ENCODE results near the gene PPP1R37. TPM values are rescaled to one million over a fixed set of nuclear protein-coding genes. Genes with fewer than 3 reads are reported as not detected.

The PPP1R37 gene
- total and polyA plus RNA-seq, 2 of the 13 experiments (the other 11 are each of a cell fraction or from before 2014, with no cell fraction given), result 9.0 to 14.3 TPM

DNA sequence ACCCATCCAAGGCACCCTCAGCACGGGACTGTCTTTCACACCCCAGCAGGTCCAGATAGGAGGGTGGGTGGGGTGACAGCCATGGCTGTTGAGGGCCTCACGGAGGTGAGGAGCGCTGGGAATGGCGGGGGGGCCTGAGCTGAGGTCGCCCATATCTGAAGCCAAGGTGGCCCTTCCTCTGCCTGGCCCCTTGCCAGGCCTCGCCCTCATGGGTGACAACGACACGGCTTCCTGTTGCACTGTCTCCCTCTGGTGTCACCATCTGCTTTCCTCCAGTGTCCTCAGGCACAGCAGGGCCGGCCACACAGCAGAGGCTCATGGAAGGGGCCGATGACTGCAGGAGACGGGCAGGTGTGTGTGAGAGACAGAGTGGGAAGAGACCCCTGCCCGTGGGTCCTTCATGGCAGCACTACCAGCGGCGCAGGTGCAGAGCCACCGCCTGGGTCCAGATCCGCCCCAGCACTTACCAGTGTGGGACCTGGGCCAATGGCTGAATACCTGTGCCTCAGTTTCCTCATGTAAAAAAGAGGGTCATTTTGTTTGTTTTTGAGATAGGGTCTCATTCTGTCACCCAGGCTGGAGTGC lies 75.9 kb downstream of the PPP1R37 start:
- in situ Hi-C loops (cut with HindIII; ENCODE audit: extremely low pct_ligation_motif_present, low pct_unique_long_range_greater_than_20kb), result no loop called here
- intact Hi-C loops (cut with micrococcal nuclease; ENCODE audit: unreplicated experiment), result no loop called here
- H3K4me2 ChIP-seq (ENCODE audit: low read depth, low read length), result peak overlapping the region; percentile 65
- H3K4me1 ChIP-seq (ENCODE audit: insufficient read depth, low read length), result peaks cover 97% of the 10 kb centered on the region
- ATAC-seq, result peak; percentile 32
- DNase-seq (ENCODE audit: low spot score), result peak; percentile 70
- H3K27ac ChIP-seq (ENCODE audit: extremely low read length, insufficient read depth, low read length), result peak overlapping the region; percentile 21
- POLR2A ChIA-PET, result interaction anchor here (1.0 to 4.0 kb wide), 3 partner anchors 10 to 14 kb away, joined by 3 to 29 read pairs (median 5); partner anchors contain the start of genes BLOC1S3 and TRAPPC6A
- no TSS peak for BruUV-seq (replicated peaks)
- no peaks in the 10 kb centered on the region for H3K79me2 ChIP-seq (ENCODE audit: insufficient read depth, low read length)
- no peaks in the 10 kb centered on the region for H4K20me1 ChIP-seq (ENCODE audit: insufficient read depth, low read length)
- peak; percentile 28 for FAIRE-seq
- WGBS (ENCODE audit: low lambda C conversion rate), result 61% methylated on average over 10 of the region's 16 CpGs
- peak overlapping the region in 2 of 3 experiments; percentile 3 to 40; a peak in 1 of 6 replicates for H3K4me3 ChIP-seq (replicated peaks in 1 of 3; ENCODE audit: insufficient read depth in 1 of 3, low read depth in 2 of 3, low read length in 3 of 3)
- CTCF ChIA-PET (ENCODE audit: low intra/inter-chr PET ratio, low total read pairs), result no interaction called here
- H2AFZ ChIP-seq (ENCODE audit: low read length), result no peak overlapping the region
- H3K27me3 ChIP-seq (ENCODE audit: control insufficient read depth in 1 of 2, insufficient read depth in 2 of 2, low read length in 2 of 2), result no peaks in the 10 kb centered on the region
- no peaks in the 10 kb centered on the region for H3K36me3 ChIP-seq (replicated peaks in 1 of 2; ENCODE audit: control insufficient read depth in 1 of 2, insufficient read depth in 2 of 2, low read length in 2 of 2)
- H3K9ac ChIP-seq (ENCODE audit: insufficient read depth, low read depth, low read length), result no peak overlapping the region
- no peaks in the 10 kb centered on the region for H3K9me3 ChIP-seq (ENCODE audit: low read length)
- TF ChIP-seq GATAD1 (CRISPR knock-in tag; IDR thresholded peaks at IDR 0.05), result 0 out of 2 replicates have a peak, but pooled peaks have one; percentile 16
- peak; percentile 11; the same call in 1 of the 2 replicates for TF ChIP-seq SOX5 (CRISPR knock-in tag; IDR thresholded peaks at IDR 0.05; ENCODE audit: borderline replicate concordance)
- TF ChIP-seq, protein P1, sequence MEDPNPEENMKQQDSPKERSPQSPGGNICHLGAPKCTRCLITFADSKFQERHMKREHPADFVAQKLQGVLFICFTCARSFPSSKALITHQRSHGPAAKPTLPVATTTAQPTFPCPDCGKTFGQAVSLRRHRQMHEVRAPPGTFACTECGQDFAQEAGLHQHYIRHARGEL (CRISPR knock-in tag; IDR thresholded peaks at IDR 0.05), result peak; percentile 87
- TF ChIP-seq, protein P2, sequence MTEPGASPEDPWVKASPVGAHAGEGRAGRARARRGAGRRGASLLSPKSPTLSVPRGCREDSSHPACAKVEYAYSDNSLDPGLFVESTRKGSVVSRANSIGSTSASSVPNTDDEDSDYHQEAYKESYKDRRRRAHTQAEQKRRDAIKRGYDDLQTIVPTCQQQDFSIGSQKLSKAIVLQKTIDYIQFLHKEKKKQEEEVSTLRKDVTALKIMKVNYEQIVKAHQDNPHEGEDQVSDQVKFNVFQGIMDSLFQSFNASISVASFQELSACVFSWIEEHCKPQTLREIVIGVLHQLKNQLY (CRISPR knock-in tag; IDR thresholded peaks at IDR 0.05), result no peak
- no peak for TF ChIP-seq JDP2 (CRISPR knock-in tag; IDR thresholded peaks at IDR 0.05; ENCODE audit: borderline replicate concordance)
- TF ChIP-seq ZNF660 (CRISPR knock-in tag; IDR thresholded peaks at IDR 0.05; ENCODE audit: borderline replicate concordance, low read depth), result no peak
- peak; percentile 69 for TF ChIP-seq GABPB1 (CRISPR knock-in tag; IDR thresholded peaks at IDR 0.05)
- no peak for TF ChIP-seq ZMYM3 (CRISPR knock-in tag; IDR thresholded peaks at IDR 0.05)
- TF ChIP-seq ZNF772 (CRISPR knock-in tag; IDR thresholded peaks at IDR 0.05), result 0 out of 2 replicates have a peak, but pooled peaks have one; percentile 32
- TF ChIP-seq, protein P3, sequence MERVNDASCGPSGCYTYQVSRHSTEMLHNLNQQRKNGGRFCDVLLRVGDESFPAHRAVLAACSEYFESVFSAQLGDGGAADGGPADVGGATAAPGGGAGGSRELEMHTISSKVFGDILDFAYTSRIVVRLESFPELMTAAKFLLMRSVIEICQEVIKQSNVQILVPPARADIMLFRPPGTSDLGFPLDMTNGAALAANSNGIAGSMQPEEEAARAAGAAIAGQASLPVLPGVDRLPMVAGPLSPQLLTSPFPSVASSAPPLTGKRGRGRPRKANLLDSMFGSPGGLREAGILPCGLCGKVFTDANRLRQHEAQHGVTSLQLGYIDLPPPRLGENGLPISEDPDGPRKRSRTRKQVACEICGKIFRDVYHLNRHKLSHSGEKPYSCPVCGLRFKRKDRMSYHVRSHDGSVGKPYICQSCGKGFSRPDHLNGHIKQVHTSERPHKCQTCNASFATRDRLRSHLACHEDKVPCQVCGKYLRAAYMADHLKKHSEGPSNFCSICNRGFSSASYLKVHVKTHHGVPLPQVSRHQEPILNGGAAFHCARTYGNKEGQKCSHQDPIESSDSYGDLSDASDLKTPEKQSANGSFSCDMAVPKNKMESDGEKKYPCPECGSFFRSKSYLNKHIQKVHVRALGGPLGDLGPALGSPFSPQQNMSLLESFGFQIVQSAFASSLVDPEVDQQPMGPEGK (CRISPR knock-in tag; IDR thresholded peaks at IDR 0.05), result peak; percentile 69
- TF ChIP-seq, protein P4, sequence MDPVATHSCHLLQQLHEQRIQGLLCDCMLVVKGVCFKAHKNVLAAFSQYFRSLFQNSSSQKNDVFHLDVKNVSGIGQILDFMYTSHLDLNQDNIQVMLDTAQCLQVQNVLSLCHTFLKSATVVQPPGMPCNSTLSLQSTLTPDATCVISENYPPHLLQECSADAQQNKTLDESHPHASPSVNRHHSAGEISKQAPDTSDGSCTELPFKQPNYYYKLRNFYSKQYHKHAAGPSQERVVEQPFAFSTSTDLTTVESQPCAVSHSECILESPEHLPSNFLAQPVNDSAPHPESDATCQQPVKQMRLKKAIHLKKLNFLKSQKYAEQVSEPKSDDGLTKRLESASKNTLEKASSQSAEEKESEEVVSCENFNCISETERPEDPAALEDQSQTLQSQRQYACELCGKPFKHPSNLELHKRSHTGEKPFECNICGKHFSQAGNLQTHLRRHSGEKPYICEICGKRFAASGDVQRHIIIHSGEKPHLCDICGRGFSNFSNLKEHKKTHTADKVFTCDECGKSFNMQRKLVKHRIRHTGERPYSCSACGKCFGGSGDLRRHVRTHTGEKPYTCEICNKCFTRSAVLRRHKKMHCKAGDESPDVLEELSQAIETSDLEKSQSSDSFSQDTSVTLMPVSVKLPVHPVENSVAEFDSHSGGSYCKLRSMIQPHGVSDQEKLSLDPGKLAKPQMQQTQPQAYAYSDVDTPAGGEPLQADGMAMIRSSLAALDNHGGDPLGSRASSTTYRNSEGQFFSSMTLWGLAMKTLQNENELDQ (CRISPR knock-in tag; IDR thresholded peaks at IDR 0.05; ENCODE audit: borderline replicate concordance), result no peak
- TF ChIP-seq ZNF441 (CRISPR knock-in tag; IDR thresholded peaks at IDR 0.05; ENCODE audit: borderline replicate concordance), result 0 out of 2 replicates have a peak, but pooled peaks have one; percentile 17
- peak; percentile 67 for TF ChIP-seq STAG1 (CRISPR knock-in tag; IDR thresholded peaks at IDR 0.05)
- TF ChIP-seq RXRA (CRISPR knock-in tag; IDR thresholded peaks at IDR 0.05), result peak; percentile 45; the same call in 1 of the 2 replicates
- TF ChIP-seq, protein P5, sequence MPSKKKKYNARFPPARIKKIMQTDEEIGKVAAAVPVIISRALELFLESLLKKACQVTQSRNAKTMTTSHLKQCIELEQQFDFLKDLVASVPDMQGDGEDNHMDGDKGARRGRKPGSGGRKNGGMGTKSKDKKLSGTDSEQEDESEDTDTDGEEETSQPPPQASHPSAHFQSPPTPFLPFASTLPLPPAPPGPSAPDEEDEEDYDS (CRISPR knock-in tag; IDR thresholded peaks at IDR 0.05), result no peak
- no peak for TF ChIP-seq GABPA (IDR thresholded peaks at IDR 0.05; ENCODE audit: low read depth, low read length)
- TF ChIP-seq GABPA (CRISPR knock-in tag; IDR thresholded peaks at IDR 0.05; ENCODE audit: low read depth), result peak; percentile 49
- no peak for TF ChIP-seq KMT2B (CRISPR knock-in tag; IDR thresholded peaks at IDR 0.05)
- TF ChIP-seq ZNF3 (CRISPR knock-in tag; IDR thresholded peaks at IDR 0.05), result no peak
- TF ChIP-seq JARID2 (CRISPR knock-in tag; IDR thresholded peaks at IDR 0.05; ENCODE audit: insufficient replicate concordance), result no peak

Measured in HepG2 (cell line).